K562 (cell line): ENCODE measurements around the gene S100A8. TPM values are rescaled to one million over a fixed set of nuclear protein-coding genes. Genes with fewer than 3 reads are reported as not detected.

Experiments used
- ARID3A ChIP-seq: IDR thresholded peaks from 2 replicates; pipeline ENCODE4 v1.6.1; 2012; ENCODE audit warnings: low read depth, low read length, improper control_type of control experiment, borderline replicate concordance
- CXXC5 ChIP-seq: fragments of 250-450 bp; sonication (Bioruptor Pico); IDR thresholded peaks from 2 replicates; pipeline ENCODE4 v1.8.0; 2022; ENCODE audit warnings: inconsistent platforms, mild to moderate bottlenecking, moderate library complexity
- E2F3 ChIP-seq: fragments of 250-450 bp; sonication (Bioruptor Pico); IDR thresholded peaks from 2 replicates; pipeline ENCODE4 v1.4.0; 2020; ENCODE audit warnings: mild to moderate bottlenecking
- GMEB1 ChIP-seq: fragments of 250-450 bp; sonication (Bioruptor Pico); IDR thresholded peaks from 2 replicates; pipeline ENCODE4 v1.4.0; 2020; ENCODE audit warnings: mild to moderate bottlenecking
- HMGN3 ChIP-seq: IDR thresholded peaks from 2 replicates; pipeline ENCODE4 v1.6.1; 2011; ENCODE audit warnings: borderline replicate concordance, low read depth, mild to moderate bottlenecking, mixed read lengths, low read length; ENCODE audit not compliant: insufficient read length; ENCODE audit errors: extremely low read depth
- IFI16 ChIP-seq: fragments of 250-450 bp; sonication (Bioruptor Pico); IDR thresholded peaks from 2 replicates; pipeline ENCODE4 v2.1.2; 2022; ENCODE audit warnings: mild to moderate bottlenecking, inconsistent platforms
- JUN ChIP-seq, 2 experiments: sonication (generic) in 1 of 2; formaldehyde crosslinking in 1 of 2; IDR thresholded peaks; 2 replicates each; pipeline versions ENCODE4 v1.6.1 to v1.8.0; 2012 to 2022; ENCODE audit warnings: borderline replicate concordance in 2 of 2, mild to moderate bottlenecking in 2 of 2, improper control_type of control experiment in 1 of 2, low read depth in 1 of 2, low read length in 1 of 2, missing genetic modification reagents in 1 of 2
- MAFF ChIP-seq: IDR thresholded peaks from 2 replicates; pipeline ENCODE4 v1.6.1; 2012; ENCODE audit warnings: low read length, improper control_type of control experiment
- NCOA6 ChIP-seq: fragments of 450-650 bp; IDR thresholded peaks from 2 replicates; pipeline ENCODE4 v1.6.1; 2017; ENCODE audit warnings: mild to moderate bottlenecking
- RFX5 ChIP-seq: IDR thresholded peaks from 2 replicates; pipeline ENCODE4 v1.6.1; 2011; ENCODE audit warnings: low read depth, mild to moderate bottlenecking, improper control_type of control experiment, low read length
- ZBTB12 ChIP-seq: fragments of 250-450 bp; sonication (Bioruptor Pico); IDR thresholded peaks from 2 replicates; pipeline ENCODE4 v1.4.0; 2020
- ZNF140 ChIP-seq: fragments of 250-450 bp; sonication (Bioruptor Pico); IDR thresholded peaks from 2 replicates; pipeline ENCODE4 v1.8.0; 2021; ENCODE audit warnings: moderate library complexity, mild to moderate bottlenecking, inconsistent platforms
- ZNF407 ChIP-seq: fragments of 450-650 bp; IDR thresholded peaks from 2 replicates; pipeline ENCODE4 v1.6.1; 2016; ENCODE audit warnings: low read depth
- polyA plus RNA-seq, 8 experiments: library from polyadenylated mRNA; depleted of rRNA in 4 of 8; stranded (reverse) in 5 of 8; unstranded in 3 of 8; fragments of >200 nt; fragmentation: Nextera tagmentation in 2 of 8; fragmentation: Illumina TruSeq in 1 of 8; extraction: Ambion mirVana in 2 of 8; extraction: Trizol in 1 of 8; gene quantifications; 2 replicates each; pipeline versions ENCODE4 v1.2.1 to v1.2.3, GENCODE V29; 2011 to 2014; ENCODE audit warnings: inconsistent platforms in 1 of 8, missing spikeins in 1 of 8
- total RNA-seq, 7 experiments: library from RNA; depleted of rRNA in 6 of 7; stranded (reverse); fragments of >200 nt in 6 of 7; fragmentation: Illumina TruSeq in 2 of 7; extraction: Trizol in 2 of 7; gene quantifications; 2 replicates each; pipeline versions ENCODE4 v1.2.1 to v1.2.3, GENCODE V29; 2011 to 2021; ENCODE audit warnings: low replicate concordance in 1 of 7

The S100A8 gene
- total and polyA plus RNA-seq, 9 of the 15 experiments (the other 6 are each of a cell fraction or from before 2014, with no cell fraction given): 0.15 to 0.60 TPM; not detected in 7

GRCh38 chr1:153422450-153423068, 31.7 kb upstream of the S100A8 start (continued):
- TF ChIP-seq ZNF407 (no peak), ZBTB12 (CRISPR knock-in tag) (peak; percentile 80), MAFF (no peak), NCOA6 (0 out of 2 replicates have a peak, but pooled peaks have one; percentile 37), E2F3 (CRISPR knock-in tag) (no peak), JUN (IDR thresholded peaks at IDR 0.05; ENCODE audit: borderline replicate concordance, low read depth, low read length) (peak; percentile 54), JUN (CRISPR knock-in tag; IDR thresholded peaks at IDR 0.05; ENCODE audit: borderline replicate concordance) (no peak), HMGN3 (no peak), IFI16 (CRISPR knock-in tag) (no peak), ZNF140 (CRISPR knock-in tag) (no peak), GMEB1 (CRISPR knock-in tag) (no peak), ARID3A (0 out of 2 replicates have a peak, but pooled peaks have one; percentile 34), CXXC5 (CRISPR knock-in tag) (0 out of 2 replicates have a peak, but pooled peaks have one; percentile 13), RFX5 (peak; percentile 17; the same call in 1 of the 2 replicates)
